ENCODE measurements around the gene LNPEP. TPM values are rescaled to one million over a fixed set of nuclear protein-coding genes. Genes with fewer than 3 reads are reported as not detected.

The LNPEP gene
- total RNA-seq, 1 donor from 2014 or later, result 30.3 TPM

DNA sequence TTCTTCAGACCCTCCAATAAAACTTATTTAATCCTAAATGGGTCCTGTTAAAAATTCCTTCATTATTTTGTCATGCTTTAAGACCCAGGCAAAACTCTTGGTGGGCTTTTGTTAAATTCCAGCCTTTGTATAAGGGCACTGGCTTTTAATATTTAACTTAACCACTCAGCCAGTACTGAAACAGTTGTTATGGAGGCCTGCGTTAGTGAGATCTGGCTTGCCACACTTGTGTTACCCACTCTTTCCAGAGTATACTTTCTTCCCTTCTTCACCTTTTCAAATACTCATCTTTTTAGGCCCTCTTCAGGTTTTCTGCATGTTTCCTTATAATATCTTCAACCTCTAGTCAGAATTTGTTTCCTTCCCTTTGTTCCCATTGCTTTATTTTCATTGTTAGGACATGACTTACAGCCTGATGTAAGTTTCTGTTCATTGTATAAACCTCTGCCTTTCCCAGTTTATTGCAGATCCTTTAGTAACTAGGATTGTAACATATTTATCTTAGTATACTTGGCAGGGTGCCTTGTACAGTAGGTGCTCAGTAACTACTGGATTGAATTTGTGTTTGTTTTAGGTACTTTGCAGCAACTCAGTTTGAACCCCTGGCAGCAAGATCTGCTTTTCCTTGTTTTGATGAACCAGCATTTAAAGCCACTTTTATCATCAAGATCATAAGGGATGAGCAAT, 48.8 kb downstream of the LNPEP start:
- TF ChIP-seq, protein P1, sequence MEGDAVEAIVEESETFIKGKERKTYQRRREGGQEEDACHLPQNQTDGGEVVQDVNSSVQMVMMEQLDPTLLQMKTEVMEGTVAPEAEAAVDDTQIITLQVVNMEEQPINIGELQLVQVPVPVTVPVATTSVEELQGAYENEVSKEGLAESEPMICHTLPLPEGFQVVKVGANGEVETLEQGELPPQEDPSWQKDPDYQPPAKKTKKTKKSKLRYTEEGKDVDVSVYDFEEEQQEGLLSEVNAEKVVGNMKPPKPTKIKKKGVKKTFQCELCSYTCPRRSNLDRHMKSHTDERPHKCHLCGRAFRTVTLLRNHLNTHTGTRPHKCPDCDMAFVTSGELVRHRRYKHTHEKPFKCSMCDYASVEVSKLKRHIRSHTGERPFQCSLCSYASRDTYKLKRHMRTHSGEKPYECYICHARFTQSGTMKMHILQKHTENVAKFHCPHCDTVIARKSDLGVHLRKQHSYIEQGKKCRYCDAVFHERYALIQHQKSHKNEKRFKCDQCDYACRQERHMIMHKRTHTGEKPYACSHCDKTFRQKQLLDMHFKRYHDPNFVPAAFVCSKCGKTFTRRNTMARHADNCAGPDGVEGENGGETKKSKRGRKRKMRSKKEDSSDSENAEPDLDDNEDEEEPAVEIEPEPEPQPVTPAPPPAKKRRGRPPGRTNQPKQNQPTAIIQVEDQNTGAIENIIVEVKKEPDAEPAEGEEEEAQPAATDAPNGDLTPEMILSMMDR (IDR thresholded peaks at IDR 0.05; ENCODE audit: insufficient read depth, low read length, severe bottlenecking), result no peak
- DNase-seq (ENCODE audit: low read depth) (no peak), FAIRE-seq (no peak)
- peaks cover 7% of the 10 kb centered on the region for H3K36me3 ChIP-seq (ENCODE audit: control insufficient read depth, insufficient read depth, low read length)
- H3K27me3 ChIP-seq (ENCODE audit: control insufficient read depth, insufficient read depth, low read length), result no peaks in the 10 kb centered on the region
- no peak overlapping the region for H3K4me3 ChIP-seq (ENCODE audit: low read depth, low read length)

DNA sequence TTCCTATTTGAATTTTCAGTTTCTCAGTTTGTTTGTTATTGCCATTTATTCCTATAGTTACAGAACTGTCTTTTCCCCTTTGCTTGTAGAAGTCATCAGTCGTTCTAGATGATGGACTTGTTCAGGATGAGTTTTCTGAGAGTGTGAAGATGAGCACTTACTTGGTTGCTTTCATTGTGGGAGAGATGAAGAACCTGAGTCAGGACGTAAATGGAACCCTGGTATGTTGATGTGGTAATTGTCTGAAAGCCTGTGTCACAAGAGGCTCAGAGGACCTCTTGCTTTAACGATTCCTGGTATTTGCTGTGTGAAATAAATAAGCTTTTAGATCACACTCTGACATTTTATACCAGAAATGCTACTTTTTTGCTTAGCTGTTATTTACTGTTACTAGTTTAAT, 50.6 kb downstream of the LNPEP start:
- Histone ChIP-seq H3K36me3 (ENCODE audit: control insufficient read depth, insufficient read depth, low read length) (peaks cover 7% of the 10 kb centered on the region), H3K27me3 (ENCODE audit: control insufficient read depth, insufficient read depth, low read length) (no peaks in the 10 kb centered on the region), H3K4me3 (ENCODE audit: low read depth, low read length) (no peak overlapping the region)
- TF ChIP-seq, protein P1 (IDR thresholded peaks at IDR 0.05; ENCODE audit: insufficient read depth, low read length, severe bottlenecking), result no peak
- DNase-seq (ENCODE audit: low read depth) (no peak), FAIRE-seq (no peak)

DNA sequence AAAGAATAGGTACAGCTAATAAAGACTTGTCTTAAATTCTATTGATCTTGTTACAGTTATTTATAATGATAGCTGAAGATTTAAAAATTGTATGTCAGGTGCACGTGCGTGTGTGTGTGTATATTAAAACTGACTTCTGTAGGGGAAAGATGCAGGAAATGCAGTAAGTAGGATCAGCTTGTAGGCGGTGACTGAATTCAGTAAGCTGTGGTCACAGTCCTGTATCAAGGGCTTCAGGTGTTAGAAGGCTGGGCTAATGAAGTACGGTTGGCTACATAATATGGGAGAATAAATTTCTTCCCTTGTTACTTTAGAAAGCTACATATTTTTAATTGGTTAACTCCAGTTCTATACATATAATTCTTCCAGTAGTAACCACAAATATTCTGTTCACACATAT, 54.2 kb downstream of the LNPEP start:
- DNase-seq (ENCODE audit: low read depth) (no peak), FAIRE-seq (no peak)
- no peak overlapping the region for H3K4me3 ChIP-seq (ENCODE audit: low read depth, low read length)
- no peaks in the 10 kb centered on the region for H3K27me3 ChIP-seq (ENCODE audit: control insufficient read depth, insufficient read depth, low read length)
- peaks cover 7% of the 10 kb centered on the region for H3K36me3 ChIP-seq (ENCODE audit: control insufficient read depth, insufficient read depth, low read length)
- TF ChIP-seq, protein P1 (IDR thresholded peaks at IDR 0.05; ENCODE audit: insufficient read depth, low read length, severe bottlenecking), result no peak

DNA sequence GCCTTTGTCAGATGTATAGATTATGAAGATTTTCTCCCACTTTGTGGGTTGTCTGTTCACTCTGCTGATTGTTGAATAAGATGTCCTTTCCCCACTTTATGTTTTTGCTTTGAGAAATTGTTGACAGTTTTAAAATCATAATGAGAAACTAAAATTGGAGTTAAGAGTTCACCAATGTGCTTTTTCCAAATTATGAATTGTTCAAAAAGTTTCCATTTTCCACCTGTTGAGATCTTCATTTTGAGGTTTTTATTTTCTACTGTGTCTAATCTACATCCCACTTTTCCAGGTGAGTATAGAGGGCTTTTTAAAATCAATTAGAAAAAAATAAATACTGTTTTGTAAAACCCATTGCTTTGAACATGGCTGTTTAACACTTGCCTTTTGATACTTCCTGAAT, 55.8 kb downstream of the LNPEP start:
- Histone ChIP-seq H3K4me3 (ENCODE audit: low read depth, low read length) (no peak overlapping the region), H3K27me3 (ENCODE audit: control insufficient read depth, insufficient read depth, low read length) (no peaks in the 10 kb centered on the region), H3K36me3 (ENCODE audit: control insufficient read depth, insufficient read depth, low read length) (peaks cover 3% of the 10 kb centered on the region)
- no peak for DNase-seq (ENCODE audit: low read depth)
- no peak for FAIRE-seq
- TF ChIP-seq, protein P1 (IDR thresholded peaks at IDR 0.05; ENCODE audit: insufficient read depth, low read length, severe bottlenecking), result no peak

DNA sequence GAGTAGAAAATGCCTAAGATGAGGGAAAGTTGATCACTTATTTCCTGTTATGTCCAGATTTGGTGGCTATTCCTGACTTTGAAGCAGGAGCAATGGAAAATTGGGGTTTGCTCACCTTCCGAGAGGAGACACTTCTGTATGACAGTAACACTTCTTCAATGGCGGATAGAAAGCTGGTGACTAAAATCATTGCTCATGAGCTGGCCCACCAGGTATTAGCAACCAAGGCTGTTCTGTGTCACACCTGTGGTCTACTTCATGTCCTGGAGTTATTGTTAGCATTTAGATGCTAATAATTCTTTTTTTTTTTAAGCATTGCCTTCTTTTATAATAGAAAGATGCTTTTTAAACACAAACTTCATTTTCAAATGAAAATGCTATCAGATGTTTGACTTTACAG, 57.9 kb downstream of the LNPEP start:
- Histone ChIP-seq H3K27me3 (ENCODE audit: control insufficient read depth, insufficient read depth, low read length) (no peaks in the 10 kb centered on the region), H3K4me3 (ENCODE audit: low read depth, low read length) (no peak overlapping the region), H3K36me3 (ENCODE audit: control insufficient read depth, insufficient read depth, low read length) (peaks cover under 1% of the 10 kb centered on the region)
- DNase-seq (ENCODE audit: low read depth), result no peak
- no peak for FAIRE-seq
- TF ChIP-seq, protein P1 (IDR thresholded peaks at IDR 0.05; ENCODE audit: insufficient read depth, low read length, severe bottlenecking), result no peak

DNA sequence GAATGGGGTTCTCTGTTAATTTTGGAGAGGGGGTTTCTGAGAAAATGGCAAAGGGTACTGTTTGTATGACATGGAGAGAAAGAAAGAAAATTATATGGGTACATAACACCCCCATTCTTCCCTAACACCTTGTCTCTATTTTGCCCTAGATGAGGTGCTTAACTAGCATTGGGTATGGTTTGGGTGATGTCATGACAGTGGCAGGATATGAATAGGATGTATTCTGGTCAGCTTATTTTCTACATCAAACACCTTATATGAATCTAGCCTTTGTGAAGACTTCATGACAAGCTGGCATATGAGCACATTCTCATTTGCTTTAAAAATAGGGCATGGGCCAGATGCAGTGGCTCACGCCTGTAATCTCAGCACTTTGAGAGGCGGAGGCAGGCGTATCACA, 58.6 kb downstream of the LNPEP start:
- no peaks in the 10 kb centered on the region for H3K36me3 ChIP-seq (ENCODE audit: control insufficient read depth, insufficient read depth, low read length)
- TF ChIP-seq, protein P1 (IDR thresholded peaks at IDR 0.05; ENCODE audit: insufficient read depth, low read length, severe bottlenecking), result no peak
- no peak overlapping the region for H3K4me3 ChIP-seq (ENCODE audit: low read depth, low read length)
- no peaks in the 10 kb centered on the region for H3K27me3 ChIP-seq (ENCODE audit: control insufficient read depth, insufficient read depth, low read length)
- DNase-seq (ENCODE audit: low read depth), result no peak
- no peak for FAIRE-seq

All from bronchial epithelial cell (primary cell).